ENCODE results near the gene RELN. TPM values are rescaled to one million over a fixed set of nuclear protein-coding genes. Genes with fewer than 3 reads are reported as not detected.

Gene RELN
- total RNA-seq, 1 experiment from 2014 or later = 0.10 TPM

DNA sequence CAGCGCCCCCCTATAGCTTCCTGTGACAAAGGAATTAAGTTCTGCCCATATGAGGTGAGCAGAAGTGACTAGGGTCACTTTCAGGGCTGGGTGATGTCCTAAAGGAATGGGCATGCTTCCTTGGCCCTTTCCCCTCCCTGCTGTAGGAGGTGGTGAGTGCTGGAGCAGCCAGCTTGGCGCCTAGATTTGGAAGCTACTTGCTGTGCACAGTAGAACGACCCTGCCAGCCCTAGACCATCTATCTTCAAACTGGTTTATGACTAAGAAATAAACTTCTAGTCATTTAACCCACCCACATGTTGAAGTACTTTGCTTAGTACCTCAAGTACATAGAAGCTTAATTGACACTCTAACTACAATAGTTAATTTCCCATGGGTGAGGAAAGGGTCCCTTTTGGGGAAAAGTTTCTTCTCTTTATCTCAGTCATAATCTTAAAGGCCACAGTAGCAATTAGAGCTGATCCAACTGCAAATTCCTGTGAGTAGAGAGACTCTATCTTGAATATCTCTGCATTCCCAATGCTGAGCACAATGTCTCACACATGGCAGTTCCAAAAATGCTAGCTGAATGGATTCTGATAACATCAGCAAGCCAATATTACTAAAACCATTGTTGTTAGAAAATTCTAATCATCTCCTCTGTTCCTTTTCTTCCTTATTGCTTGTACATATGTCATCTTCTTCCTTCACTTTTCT, 227.2 kb downstream of the RELN start:
- no peaks in the 10 kb centered on the region for H3K4me1 ChIP-seq (ENCODE audit: control insufficient read depth, insufficient read depth, low read length)
- no peaks in the 10 kb centered on the region for H3K36me3 ChIP-seq (ENCODE audit: control insufficient read depth, insufficient read depth, low read length)
- H3K27me3 ChIP-seq (ENCODE audit: control insufficient read depth, insufficient read depth, low read length) = no peaks in the 10 kb centered on the region; the same call in 1 of the 2 replicates
- ATAC-seq (no peak), DNase-seq (ENCODE audit: low read depth, low spot score) (no peak)
- CTCF ChIA-PET = no interaction called here
- TF ChIP-seq, protein P1, sequence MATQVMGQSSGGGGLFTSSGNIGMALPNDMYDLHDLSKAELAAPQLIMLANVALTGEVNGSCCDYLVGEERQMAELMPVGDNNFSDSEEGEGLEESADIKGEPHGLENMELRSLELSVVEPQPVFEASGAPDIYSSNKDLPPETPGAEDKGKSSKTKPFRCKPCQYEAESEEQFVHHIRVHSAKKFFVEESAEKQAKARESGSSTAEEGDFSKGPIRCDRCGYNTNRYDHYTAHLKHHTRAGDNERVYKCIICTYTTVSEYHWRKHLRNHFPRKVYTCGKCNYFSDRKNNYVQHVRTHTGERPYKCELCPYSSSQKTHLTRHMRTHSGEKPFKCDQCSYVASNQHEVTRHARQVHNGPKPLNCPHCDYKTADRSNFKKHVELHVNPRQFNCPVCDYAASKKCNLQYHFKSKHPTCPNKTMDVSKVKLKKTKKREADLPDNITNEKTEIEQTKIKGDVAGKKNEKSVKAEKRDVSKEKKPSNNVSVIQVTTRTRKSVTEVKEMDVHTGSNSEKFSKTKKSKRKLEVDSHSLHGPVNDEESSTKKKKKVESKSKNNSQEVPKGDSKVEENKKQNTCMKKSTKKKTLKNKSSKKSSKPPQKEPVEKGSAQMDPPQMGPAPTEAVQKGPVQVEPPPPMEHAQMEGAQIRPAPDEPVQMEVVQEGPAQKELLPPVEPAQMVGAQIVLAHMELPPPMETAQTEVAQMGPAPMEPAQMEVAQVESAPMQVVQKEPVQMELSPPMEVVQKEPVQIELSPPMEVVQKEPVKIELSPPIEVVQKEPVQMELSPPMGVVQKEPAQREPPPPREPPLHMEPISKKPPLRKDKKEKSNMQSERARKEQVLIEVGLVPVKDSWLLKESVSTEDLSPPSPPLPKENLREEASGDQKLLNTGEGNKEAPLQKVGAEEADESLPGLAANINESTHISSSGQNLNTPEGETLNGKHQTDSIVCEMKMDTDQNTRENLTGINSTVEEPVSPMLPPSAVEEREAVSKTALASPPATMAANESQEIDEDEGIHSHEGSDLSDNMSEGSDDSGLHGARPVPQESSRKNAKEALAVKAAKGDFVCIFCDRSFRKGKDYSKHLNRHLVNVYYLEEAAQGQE (IDR thresholded peaks at IDR 0.05; ENCODE audit: insufficient read depth in 1 of 2, low read depth in 2 of 2, low read length in 1 of 2) = no peak
- TF ChIP-seq TCF7L2 (IDR thresholded peaks at IDR 0.05; ENCODE audit: low read depth, low read length) (no peak), POLR2AphosphoS5 (IDR thresholded peaks at IDR 0.05; ENCODE audit: low read depth, low read length) (no peak), SIN3A (IDR thresholded peaks at IDR 0.05; ENCODE audit: borderline replicate concordance, insufficient read depth, low read depth, low read length) (no peak)
- TF ChIP-seq, protein P2, sequence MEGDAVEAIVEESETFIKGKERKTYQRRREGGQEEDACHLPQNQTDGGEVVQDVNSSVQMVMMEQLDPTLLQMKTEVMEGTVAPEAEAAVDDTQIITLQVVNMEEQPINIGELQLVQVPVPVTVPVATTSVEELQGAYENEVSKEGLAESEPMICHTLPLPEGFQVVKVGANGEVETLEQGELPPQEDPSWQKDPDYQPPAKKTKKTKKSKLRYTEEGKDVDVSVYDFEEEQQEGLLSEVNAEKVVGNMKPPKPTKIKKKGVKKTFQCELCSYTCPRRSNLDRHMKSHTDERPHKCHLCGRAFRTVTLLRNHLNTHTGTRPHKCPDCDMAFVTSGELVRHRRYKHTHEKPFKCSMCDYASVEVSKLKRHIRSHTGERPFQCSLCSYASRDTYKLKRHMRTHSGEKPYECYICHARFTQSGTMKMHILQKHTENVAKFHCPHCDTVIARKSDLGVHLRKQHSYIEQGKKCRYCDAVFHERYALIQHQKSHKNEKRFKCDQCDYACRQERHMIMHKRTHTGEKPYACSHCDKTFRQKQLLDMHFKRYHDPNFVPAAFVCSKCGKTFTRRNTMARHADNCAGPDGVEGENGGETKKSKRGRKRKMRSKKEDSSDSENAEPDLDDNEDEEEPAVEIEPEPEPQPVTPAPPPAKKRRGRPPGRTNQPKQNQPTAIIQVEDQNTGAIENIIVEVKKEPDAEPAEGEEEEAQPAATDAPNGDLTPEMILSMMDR (IDR thresholded peaks at IDR 0.05) = no peak
- POLR2A ChIA-PET = no interaction called here
- in situ Hi-C loops (cut with HindIII; ENCODE audit: low pct_unique_long_range_greater_than_20kb, low sequenced_read_pairs) = no loop called here
- no peaks in the 10 kb centered on the region for H3K9me3 ChIP-seq (ENCODE audit: control insufficient read depth, insufficient read depth, low read depth, low read length)
- no peak overlapping the region for H3K27ac ChIP-seq (ENCODE audit: low read length)
- BruUV-seq (replicated peaks) = no TSS peak
- no peak overlapping the region for H3K4me3 ChIP-seq (ENCODE audit: low read depth in 2 of 2, low read length in 2 of 2)
- intact Hi-C loops (cut with micrococcal nuclease; ENCODE audit: unreplicated experiment) = no loop called here

DNA sequence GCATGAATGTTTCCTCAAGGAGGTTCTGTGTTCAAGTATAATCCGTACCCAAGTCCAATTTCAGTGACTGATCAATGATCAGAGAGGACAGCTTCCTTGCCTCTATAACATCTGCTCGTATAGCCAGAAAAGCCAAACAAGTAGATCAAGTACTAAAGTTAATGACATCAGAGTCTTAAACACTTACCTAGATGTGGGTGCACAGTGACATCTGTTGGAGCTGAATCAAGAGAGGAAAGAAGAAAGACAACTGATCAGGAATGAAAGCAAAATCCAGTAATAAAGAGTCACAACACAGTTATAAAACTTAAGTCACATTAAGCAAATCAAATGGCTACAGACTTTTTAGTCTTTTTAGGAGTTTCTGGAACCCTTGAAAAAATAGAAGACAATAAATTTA, 236.5 kb downstream of the RELN start:
- DNase-seq (ENCODE audit: low read depth, low spot score) = no peak
- Histone ChIP-seq H3K4me3 (ENCODE audit: low read depth in 2 of 2, low read length in 2 of 2) (no peak overlapping the region), H3K27ac (ENCODE audit: low read length) (no peak overlapping the region), H3K4me1 (ENCODE audit: control insufficient read depth, insufficient read depth, low read length) (no peaks in the 10 kb centered on the region), H3K27me3 (ENCODE audit: control insufficient read depth, insufficient read depth, low read length) (no peaks in the 10 kb centered on the region), H3K36me3 (ENCODE audit: control insufficient read depth, insufficient read depth, low read length) (no peaks in the 10 kb centered on the region), H3K9me3 (ENCODE audit: control insufficient read depth, insufficient read depth, low read depth, low read length) (no peaks in the 10 kb centered on the region)
- POLR2A ChIA-PET = no interaction called here
- no peak for TF ChIP-seq POLR2AphosphoS5 (IDR thresholded peaks at IDR 0.05; ENCODE audit: low read depth, low read length)
- TF ChIP-seq SIN3A (IDR thresholded peaks at IDR 0.05; ENCODE audit: borderline replicate concordance, insufficient read depth, low read depth, low read length) = no peak
- no peak for TF ChIP-seq TCF7L2 (IDR thresholded peaks at IDR 0.05; ENCODE audit: low read depth, low read length)
- TF ChIP-seq, protein P2 (IDR thresholded peaks at IDR 0.05) = no peak
- TF ChIP-seq, protein P1 (IDR thresholded peaks at IDR 0.05; ENCODE audit: insufficient read depth in 1 of 2, low read depth in 2 of 2, low read length in 1 of 2) = no peak
- no peak for ATAC-seq
- no TSS peak for BruUV-seq (replicated peaks)
- CTCF ChIA-PET = no interaction called here
- intact Hi-C loops (cut with micrococcal nuclease; ENCODE audit: unreplicated experiment) = no loop called here
- in situ Hi-C loops (cut with HindIII; ENCODE audit: low pct_unique_long_range_greater_than_20kb, low sequenced_read_pairs) = no loop called here

Data from Panc1 (cell line).